Measurements from ENCODE around the gene CLK4. TPM values are rescaled to one million over a fixed set of nuclear protein-coding genes. Genes with fewer than 3 reads are reported as not detected.

CLK4 gene
- total RNA-seq, 4 donors from 2014 or later: 23.6 to 72.3 (median 39.7) TPM

- intact Hi-C loops (cut with DNase I; ENCODE audit: low total_unique reads): no loop called here
These were observed 71.8 kb downstream of the CLK4 start for GRCh38 chr5:178555005-178555404.

GRCh38 chr5:178554311-178554710 is 72.5 kb downstream of the CLK4 start:
- TF ChIP-seq POLR2A (IDR thresholded peaks at IDR 0.05): no peak
- TF ChIP-seq CTCF (IDR thresholded peaks at IDR 0.05): no peak
- no peaks in the 10 kb centered on the region for H3K36me3 ChIP-seq

More at GRCh38 chr5:178555005-178555404, 71.8 kb downstream of the CLK4 start:
- Histone ChIP-seq H3K4me1 (no peaks in the 10 kb centered on the region), H3K27ac (no peak overlapping the region), H3K9me3 (no peaks in the 10 kb centered on the region), H3K4me3 (no peak overlapping the region), H3K36me3 (no peaks in the 10 kb centered on the region), H3K27me3 (no peaks in the 10 kb centered on the region)
- no peak for TF ChIP-seq POLR2A (IDR thresholded peaks at IDR 0.05)
- no peak for TF ChIP-seq CTCF (IDR thresholded peaks at IDR 0.05)
- DNase-seq: no peak

GRCh38 chr5:178553517-178553916 is 73.3 kb downstream of the CLK4 start:
- DNase-seq: no peak
- Histone ChIP-seq H3K4me1 (no peaks in the 10 kb centered on the region), H3K4me3 (no peak overlapping the region), H3K9me3 (no peaks in the 10 kb centered on the region), H3K27ac (no peak overlapping the region), H3K36me3 (no peaks in the 10 kb centered on the region), H3K27me3 (no peaks in the 10 kb centered on the region)
- intact Hi-C loops (cut with DNase I; ENCODE audit: low total_unique reads): no loop called here
- TF ChIP-seq POLR2A (IDR thresholded peaks at IDR 0.05) (no peak), CTCF (IDR thresholded peaks at IDR 0.05) (no peak)

More at GRCh38 chr5:178554311-178554710, 72.5 kb downstream of the CLK4 start:
- Histone ChIP-seq H3K27ac (no peak overlapping the region), H3K27me3 (no peaks in the 10 kb centered on the region), H3K4me3 (no peak overlapping the region), H3K4me1 (no peaks in the 10 kb centered on the region), H3K9me3 (no peaks in the 10 kb centered on the region)
- intact Hi-C loops (cut with DNase I; ENCODE audit: low total_unique reads): no loop called here
- DNase-seq: no peak

Small RNAs within 50 kb of the gene (small RNA-seq; reads per million reads assigned to genes)
- not detected for gene RN7SKP70

Other genes starting within 250 kb of the CLK4 start
- 1 to 10 TPM in 2 of 4 donors, under 1 TPM in 1, not detected in 1; 0.85 to 7.6 (median 2.0) TPM for gene COL23A1, start 36.7 kb downstream of the CLK4 start, total RNA-seq
- gene ZNF354A, start 103.6 kb upstream of the CLK4 start, total RNA-seq: 10 to 100 TPM in 2 of 4 donors, 1 to 10 TPM in 2; 8.2 to 17.0 (median 13.2) TPM
- gene ZNF354B, start 232.9 kb upstream of the CLK4 start, total RNA-seq: 10 to 100 TPM; 24.1 to 49.7 (median 28.3) TPM